HG02571 (cell line): Measurements from ENCODE around the gene CEP19.

Experiments used
- ATAC-seq: cut with Tn5 transposase; IDR thresholded peaks from one replicate; pipeline ENCODE4 v1.9.1; 2021; ENCODE audit warnings: mild to moderate bottlenecking, moderate library complexity; ENCODE audit not compliant: unreplicated experiment

The CEP19 gene

GRCh38 chr3:196667056-196667825, 44.8 kb downstream of the CEP19 start:
- ATAC-seq, result no peak

GRCh38 chr3:196666001-196666867, 45.8 kb downstream of the CEP19 start:
- no peak for ATAC-seq

GRCh38 chr3:196662711-196663571, 49.1 kb downstream of the CEP19 start:
- ATAC-seq, result no peak

GRCh38 chr3:196662033-196662432, 50.0 kb downstream of the CEP19 start:
- no peak for ATAC-seq

- no peak for ATAC-seq
Measured at GRCh38 chr3:196661400-196661799, 50.6 kb downstream of the CEP19 start.

GRCh38 chr3:196660381-196661166, 51.5 kb downstream of the CEP19 start:
- ATAC-seq, result no peak

GRCh38 chr3:196659901-196660351, 52.1 kb downstream of the CEP19 start:
- no peak for ATAC-seq
